ENCODE results near the gene TPRX1.

The TPRX1 gene

GRCh38 chr19:47836038-47836437 is 31.7 kb upstream of the TPRX1 start:
- no peak for DNase-seq (ENCODE audit: low spot score)
- in situ Hi-C loops (cut with MboI; ENCODE audit: low sequenced_read_pairs, unreplicated experiment) = no loop called here
- TF ChIP-seq, protein P1, sequence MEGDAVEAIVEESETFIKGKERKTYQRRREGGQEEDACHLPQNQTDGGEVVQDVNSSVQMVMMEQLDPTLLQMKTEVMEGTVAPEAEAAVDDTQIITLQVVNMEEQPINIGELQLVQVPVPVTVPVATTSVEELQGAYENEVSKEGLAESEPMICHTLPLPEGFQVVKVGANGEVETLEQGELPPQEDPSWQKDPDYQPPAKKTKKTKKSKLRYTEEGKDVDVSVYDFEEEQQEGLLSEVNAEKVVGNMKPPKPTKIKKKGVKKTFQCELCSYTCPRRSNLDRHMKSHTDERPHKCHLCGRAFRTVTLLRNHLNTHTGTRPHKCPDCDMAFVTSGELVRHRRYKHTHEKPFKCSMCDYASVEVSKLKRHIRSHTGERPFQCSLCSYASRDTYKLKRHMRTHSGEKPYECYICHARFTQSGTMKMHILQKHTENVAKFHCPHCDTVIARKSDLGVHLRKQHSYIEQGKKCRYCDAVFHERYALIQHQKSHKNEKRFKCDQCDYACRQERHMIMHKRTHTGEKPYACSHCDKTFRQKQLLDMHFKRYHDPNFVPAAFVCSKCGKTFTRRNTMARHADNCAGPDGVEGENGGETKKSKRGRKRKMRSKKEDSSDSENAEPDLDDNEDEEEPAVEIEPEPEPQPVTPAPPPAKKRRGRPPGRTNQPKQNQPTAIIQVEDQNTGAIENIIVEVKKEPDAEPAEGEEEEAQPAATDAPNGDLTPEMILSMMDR (IDR thresholded peaks at IDR 0.05; ENCODE audit: borderline replicate concordance, control extremely low read depth, extremely low read depth, insufficient read depth, missing control alignments) = no peak

DNA sequence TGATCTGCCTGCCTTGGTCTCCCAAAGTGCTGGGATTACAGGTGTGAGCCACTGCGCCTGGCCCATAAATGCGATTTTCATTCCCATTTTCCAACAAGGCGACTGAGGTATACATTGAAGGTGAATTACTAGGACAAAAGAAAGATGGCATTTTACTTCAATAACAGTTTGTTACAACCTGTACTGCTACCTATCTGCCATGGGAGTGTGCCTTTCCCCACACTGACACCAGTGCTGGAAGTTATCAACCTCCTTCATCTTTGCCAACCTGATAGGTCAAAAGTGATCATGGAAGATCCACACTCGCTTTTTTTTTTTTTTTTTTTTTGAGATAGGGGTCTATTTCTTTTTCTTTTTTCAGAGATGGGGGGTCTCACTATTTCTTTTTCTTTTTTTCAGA is 28.4 kb upstream of the TPRX1 start:
- TF ChIP-seq, protein P1 (IDR thresholded peaks at IDR 0.05; ENCODE audit: borderline replicate concordance, control extremely low read depth, extremely low read depth, insufficient read depth, missing control alignments) = no peak
- DNase-seq (ENCODE audit: low spot score) = no peak
- in situ Hi-C loops (cut with MboI; ENCODE audit: low sequenced_read_pairs, unreplicated experiment) = no loop called here

DNA sequence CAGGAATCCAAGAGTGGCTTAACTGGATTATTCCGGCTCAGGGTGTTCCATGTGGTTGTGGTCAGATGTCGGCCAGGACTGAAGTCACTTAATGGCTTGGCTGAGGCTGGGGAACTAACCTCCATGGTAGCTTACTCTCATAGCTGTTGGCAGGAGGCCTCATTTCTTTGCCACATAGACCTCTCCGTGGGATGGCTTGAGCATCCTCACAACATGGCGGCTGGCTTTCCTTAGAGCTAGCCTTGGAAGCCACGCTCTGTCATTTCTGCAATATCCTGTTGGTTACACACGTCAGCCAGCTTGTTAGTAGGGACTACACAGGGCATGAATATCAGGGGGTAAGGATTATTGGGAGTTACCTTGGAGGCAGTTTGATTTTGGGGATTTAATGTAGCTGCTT is 22.4 kb upstream of the TPRX1 start:
- TF ChIP-seq, protein P1 (IDR thresholded peaks at IDR 0.05; ENCODE audit: borderline replicate concordance, control extremely low read depth, extremely low read depth, insufficient read depth, missing control alignments) = no peak
- DNase-seq (ENCODE audit: low spot score) = no peak
- in situ Hi-C loops (cut with MboI; ENCODE audit: low sequenced_read_pairs, unreplicated experiment) = no loop called here

GRCh38 chr19:47824396-47824795 is 20.0 kb upstream of the TPRX1 start:
- in situ Hi-C loops (cut with MboI; ENCODE audit: low sequenced_read_pairs, unreplicated experiment) = no loop called here
- TF ChIP-seq, protein P1 (IDR thresholded peaks at IDR 0.05; ENCODE audit: borderline replicate concordance, control extremely low read depth, extremely low read depth, insufficient read depth, missing control alignments) = no peak

DNA sequence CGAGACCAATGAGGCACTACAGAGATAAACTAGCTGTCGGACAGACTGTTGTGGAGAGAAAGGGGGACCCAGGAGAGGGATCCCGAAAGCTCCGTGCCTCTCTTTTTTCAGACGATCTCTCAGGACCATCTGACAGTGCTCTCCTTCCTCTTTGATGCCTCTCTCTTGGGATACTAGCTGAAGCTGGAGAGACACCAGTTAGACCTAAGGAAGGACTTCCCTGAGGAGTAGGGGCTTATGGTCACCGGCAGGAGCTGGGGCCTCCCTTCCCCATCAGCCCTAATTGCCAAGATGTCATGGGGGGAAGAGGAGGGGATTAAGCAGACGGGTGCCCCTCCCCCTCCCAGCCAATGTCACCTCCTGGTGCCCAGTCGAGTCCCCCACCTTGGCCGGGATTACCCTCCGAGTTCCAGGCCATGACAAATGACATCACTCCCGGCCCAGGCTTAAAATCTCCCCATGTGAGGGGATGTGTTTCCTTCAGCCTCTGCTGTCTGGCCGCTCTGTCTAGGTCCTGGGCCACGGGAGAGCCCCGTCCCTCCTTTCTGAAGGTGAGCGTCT is 17.2 kb upstream of the TPRX1 start, which contains the start of gene CRX:
TSS of gene CRX (plus strand) at position 478 of the 561 bp plus-strand sequence. CDS start 12,507 bp downstream, outside the sequence.
- TF ChIP-seq, protein P1 (IDR thresholded peaks at IDR 0.05; ENCODE audit: borderline replicate concordance, control extremely low read depth, extremely low read depth, insufficient read depth, missing control alignments) = no peak
- in situ Hi-C loops (cut with MboI; ENCODE audit: low sequenced_read_pairs, unreplicated experiment) = no loop called here
- no peak for DNase-seq (ENCODE audit: low spot score)

More at GRCh38 chr19:47824396-47824795, 20.0 kb upstream of the TPRX1 start:
- no peak for DNase-seq (ENCODE audit: low spot score)

DNA sequence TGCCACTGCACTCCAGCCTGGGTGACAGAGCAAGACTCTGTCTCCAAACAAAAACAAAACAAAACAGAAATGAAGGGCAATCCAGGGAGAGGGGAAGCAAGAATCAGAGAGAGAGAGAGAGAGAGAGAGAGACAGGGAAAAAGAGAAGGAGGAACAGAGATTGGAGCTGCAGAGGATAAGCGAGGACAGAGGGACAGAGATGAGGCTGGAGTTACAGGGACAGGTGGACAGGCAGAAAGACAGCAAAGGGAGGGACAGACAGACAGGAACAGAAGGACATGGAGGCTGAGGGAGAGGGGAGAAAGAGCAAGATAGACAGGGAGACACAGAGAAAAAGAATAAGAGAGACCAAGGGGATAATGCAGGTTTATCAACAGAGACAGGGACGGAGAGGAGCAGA is 16.1 kb upstream of the TPRX1 start:
- in situ Hi-C loops (cut with MboI; ENCODE audit: low sequenced_read_pairs, unreplicated experiment) = no loop called here
- TF ChIP-seq, protein P1 (IDR thresholded peaks at IDR 0.05; ENCODE audit: borderline replicate concordance, control extremely low read depth, extremely low read depth, insufficient read depth, missing control alignments) = no peak
- no peak for DNase-seq (ENCODE audit: low spot score)
